HG03066 (cell line): ENCODE results near the gene ABCD3.
A peak's percentile ranks its signal among the peaks of the same experiment; 100 is the strongest.

Source experiments
- ATAC-seq: cut with Tn5 transposase; IDR thresholded peaks from one replicate; pipeline ENCODE4 v1.9.1; 2021; ENCODE audit warnings: low read depth; ENCODE audit not compliant: unreplicated experiment

The ABCD3 gene

DNA sequence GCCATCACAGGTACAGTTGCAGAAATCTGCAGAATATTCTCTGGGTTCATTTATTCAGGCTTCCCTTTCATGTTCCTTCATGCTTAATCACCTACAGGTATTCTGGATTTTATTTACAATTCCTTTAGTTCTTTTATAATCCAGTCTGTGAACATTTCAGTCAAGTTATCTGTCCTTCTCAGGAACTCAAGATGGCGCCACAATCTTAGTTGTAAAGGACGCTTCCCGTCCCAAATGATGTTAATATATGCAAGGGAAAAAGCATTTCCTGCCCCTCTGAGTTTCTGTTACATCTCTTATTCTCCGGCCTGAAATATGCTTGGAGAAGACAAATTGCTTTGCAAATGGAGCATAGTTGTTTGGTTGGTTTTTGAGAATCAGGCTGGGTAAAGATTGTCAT, 104.1 kb downstream of the ABCD3 start:
- no peak for ATAC-seq

DNA sequence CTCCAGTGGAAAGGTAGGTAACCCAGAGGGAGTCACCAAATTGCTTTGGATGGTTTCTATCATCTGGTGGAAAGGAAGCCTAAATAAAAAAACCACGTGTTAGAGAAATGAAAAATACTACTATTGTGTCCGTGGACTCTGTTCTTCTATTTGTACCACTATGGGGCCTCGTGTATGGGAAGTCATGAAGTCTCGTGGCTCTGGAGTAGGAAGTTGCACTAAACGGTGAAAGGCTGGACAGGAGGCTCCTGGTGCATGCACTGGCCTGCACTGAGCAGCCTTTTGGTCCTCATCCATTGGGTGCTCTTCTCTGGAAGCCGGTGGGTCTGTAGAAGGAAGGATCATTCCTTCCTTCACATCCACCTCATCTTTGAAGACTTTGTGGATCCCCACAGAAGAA, 106.3 kb downstream of the ABCD3 start:
- ATAC-seq, result no peak

DNA sequence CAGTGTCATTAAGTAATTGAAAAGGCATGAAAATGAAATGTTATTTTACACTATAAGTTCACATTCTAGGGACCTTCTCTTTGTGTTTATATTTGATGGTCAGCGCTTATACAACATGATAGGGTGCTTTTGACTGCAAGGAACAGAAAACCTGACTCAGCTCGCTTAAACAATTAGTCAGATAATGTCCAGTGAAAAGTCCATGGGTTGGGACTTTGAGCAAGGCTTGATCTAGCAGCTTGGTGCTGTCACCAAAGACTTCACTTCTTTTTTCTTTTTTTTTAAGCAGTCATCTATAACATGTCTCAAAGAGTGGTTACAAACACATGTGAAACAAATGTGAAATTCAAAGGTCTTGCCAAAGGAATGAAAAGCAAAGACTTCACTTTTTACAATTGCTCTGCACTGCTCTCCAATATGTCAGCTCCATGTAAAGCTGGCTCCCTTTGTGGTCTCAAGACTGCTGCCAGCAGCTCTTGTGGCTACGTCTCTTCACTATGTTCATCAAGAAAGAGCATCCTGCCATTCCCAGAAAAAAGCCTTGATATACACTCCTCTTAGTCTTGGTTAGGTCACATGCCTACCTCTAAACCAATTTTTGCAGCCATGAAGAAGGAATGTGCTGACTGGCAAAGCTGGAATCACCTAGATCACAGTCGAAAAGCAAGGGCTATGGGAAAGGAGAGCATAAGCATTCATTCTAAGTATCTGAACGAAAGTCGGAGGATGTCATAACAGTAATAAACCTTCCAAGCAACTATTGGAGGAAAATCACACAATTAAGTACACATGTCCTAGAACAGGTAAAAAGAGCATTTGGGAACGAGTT, 108.2 kb downstream of the ABCD3 start:
- no peak for ATAC-seq

DNA sequence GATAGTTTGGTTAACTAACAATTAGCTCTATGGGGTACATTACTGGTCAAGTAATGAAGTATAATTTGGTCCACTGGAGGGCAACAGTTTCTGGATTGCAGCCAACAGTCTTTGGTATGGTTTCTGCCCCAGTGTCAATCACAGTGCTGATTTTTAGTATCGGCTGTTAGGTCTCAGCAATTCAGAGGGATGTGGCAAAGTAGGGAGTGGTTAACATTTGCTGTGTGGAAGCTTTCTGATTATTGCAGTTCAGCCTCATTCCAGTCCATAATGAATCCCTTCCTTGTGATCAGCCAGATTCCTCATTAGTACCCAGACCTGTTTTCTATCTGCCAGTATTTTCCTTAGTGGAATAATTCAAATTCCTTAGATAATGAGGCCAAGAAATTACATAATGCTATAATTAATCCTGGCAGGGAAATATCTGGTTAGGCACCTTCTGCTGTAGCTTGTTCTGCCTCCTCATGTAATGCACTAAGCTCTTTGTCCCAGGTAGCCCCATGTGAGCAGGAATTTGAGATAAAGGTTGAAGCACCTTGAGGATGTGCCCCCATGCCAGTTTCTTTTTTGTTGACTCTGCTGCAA, 109.3 kb downstream of the ABCD3 start:
- ATAC-seq, result no peak

DNA sequence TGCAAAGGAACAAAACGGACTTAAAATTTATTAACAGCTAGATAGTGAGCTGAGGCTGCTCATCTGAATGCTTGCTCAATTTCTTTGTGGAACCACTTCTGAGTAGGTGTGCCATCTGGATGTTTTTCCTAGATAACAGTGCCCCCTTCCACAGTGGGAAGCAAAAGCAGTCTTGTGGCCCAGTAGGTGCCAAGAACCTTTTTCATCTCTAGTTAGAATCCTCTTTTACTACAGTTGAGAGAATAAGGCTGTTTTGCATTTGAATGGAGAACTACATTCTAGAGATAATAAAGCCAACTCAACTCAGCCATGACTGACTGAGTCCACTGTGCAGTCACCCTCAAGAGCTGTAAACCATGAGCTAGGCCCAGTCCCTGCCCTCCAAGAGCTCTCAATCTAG, 110.1 kb downstream of the ABCD3 start:
- no peak for ATAC-seq

DNA sequence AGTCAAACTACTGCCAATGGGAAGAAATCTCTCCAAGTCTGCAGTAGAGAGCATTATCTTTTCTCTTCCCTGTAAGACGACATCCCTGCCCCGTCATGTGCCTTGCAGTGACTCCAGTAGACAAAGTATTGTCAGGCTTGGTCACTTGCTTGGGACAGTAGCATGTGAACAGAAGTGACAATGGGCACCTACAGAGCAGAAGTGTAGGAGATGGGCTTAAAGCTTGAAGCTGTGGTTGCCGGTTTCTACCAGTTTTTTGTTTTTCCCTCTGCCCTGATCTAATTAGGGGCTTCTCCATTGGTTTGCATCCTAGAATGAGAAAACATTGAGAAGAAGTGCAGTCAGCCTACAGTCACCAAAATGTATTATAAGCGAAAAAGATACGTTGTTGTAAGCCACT, 110.6 kb downstream of the ABCD3 start:
- ATAC-seq, result no peak

DNA sequence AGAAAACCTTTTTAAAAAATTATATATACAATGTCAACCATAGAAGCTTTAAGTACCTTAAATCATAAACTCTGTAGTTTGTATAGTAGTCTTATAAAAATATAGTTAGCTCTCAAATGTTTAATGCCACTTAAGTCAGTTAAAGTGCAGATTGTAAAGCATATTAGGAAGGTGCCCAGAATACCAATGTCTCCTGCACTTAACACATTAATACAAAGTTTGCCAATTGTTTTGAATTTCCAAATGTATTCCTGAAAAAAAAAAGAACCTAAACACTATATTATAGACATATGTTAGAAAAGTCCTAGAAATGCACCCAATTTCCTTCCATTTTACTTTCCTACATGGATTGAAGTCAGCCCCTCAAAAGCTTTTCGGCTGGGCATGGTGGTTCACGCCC, 111.2 kb downstream of the ABCD3 start:
- no peak for ATAC-seq

DNA sequence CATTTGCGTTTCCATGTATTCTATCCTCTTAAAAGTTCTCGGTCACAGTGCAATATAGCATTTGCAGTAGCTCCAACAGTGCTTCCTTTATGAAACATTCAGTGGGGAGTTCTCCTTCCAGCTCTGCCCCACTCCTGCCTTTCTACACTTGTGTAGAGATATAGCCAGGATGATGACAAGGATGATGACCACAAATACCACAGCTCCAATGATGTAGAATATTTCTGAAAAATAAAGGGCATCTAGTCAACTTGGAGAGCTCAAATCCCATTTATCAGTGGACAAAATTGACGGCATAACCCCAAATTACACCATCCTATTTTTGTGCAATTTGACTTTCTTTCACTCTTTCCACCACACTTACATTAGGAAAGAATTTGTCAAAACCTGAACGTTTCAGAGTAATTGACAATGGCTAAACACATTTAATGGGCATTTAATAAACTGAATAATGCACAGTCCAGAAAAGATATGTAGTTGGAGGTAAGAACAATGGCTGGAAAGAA, 112.2 kb downstream of the ABCD3 start:
- ATAC-seq, result no peak

DNA sequence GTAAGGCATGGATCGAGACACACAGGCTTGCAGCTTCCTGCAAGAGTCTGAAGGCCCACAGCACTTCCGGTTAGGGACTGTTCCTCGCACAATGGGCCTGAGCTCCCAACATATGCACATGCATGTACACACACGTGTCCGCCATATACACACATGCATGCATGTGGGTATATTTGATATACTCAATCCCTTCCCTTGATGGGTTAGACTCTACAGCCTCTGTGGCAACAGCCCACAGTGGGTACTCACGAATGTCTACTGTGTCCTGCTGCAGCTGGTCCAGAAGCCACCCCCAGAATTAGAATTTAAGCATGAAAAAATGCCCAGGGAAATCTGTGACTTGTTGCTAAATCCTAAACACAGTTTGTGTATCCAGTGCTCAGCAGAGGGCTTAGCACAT, 113.5 kb downstream of the ABCD3 start:
- ATAC-seq, result no peak

DNA sequence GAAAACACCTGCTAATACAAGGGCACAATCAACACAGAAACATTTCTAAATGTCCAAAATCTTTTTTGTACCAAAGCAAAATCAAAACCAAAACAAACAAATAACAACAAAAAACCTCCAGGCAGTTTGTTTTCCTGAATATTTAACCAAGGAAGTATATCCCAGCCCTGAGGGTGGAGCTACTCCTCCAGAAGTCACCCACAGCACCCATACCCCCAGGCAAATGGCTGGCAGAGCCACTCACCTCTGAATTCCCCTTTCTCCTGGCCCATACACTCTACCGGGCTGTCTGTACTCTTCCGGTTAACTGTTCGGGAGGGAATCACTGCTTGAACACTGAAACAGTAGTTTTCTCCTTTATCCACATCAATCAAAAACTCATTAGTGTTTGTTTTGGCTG, 113.9 kb downstream of the ABCD3 start:
- ATAC-seq, result no peak

DNA sequence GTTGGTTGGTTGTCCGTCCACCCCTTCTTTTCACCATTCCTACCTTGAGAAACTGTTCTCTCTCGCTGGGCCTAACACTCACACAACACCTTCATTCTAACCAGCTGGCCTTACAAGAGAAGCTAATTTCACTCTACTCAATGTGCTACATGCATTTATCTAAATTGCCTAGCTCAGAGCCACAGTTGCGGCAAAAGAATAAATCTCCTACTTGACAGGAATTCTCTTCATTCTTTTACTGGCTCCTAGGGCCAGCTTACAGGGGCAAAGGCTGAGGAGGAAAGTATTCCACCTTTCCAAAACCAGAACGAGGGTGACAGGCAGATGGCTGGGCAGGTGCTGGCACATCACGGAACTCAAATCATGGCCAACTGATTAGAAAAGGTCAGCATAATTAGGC, 116.9 kb downstream of the ABCD3 start:
- no peak for ATAC-seq

DNA sequence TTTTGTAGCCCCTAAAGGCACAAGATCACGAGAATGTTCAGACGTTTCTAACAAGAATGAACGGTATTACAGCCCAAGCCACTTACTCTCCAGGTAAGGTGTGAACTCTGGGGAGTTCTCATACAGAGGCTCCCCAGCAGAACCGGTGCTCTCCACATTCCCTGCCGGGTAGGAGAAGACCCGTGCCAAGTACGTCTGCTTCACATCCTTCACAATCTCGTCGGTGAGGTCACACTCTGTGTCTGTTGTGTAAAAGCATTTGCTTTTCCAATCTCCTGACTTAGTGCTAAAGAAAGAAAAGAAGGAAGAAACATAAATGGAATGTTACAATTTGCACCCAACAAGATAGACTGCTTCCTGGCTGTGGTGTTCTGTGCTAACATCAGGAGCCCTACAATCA, 117.7 kb downstream of the ABCD3 start:
- no peak for ATAC-seq

DNA sequence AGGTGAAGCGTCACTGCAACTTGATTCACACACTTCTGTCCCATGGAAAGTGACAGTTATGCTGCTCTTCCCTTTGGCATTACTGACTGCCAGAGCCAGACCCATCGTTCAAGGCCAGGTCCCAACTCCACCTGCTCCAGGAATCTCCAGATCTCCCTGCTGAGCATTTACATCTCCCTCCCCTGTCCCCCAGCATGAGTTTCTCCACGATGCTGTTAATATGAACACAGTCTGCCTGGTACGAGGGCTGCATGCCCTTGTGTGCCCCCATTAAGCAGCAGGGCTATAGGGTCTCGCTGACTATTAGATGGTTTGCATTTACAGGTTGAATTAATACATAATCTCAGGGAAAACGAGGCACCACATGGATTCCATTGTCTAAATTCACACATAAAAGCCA, 119.1 kb downstream of the ABCD3 start:
- no peak for ATAC-seq

DNA sequence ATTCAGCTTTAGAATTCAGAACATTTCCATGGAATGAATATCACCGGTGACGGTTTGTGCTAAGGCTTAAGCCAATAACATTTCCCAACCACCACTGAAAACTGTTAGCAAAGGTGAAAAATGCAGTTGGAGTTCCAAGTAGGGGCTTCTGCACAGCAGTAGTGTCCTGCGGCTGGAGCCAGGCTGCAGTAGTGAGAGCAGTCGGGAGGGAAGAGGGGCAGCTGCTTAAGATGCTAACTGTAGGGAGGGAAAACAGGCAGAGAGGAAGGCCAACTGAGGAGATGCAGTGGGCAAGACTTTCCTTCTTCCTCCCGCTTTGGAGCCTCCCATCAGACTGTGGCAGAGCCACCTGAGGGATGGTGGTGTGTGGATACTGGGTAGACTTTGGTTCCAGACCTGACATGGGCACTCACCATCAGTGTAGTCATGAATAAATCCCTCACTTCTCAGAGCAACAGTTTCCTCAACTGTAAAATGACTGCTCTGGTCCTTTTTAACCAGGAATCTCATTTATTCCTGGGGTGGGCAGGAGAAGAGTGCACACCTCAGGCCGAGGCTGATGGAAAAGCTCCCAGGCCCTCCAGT, 120.1 kb downstream of the ABCD3 start:
- ATAC-seq, result no peak

DNA sequence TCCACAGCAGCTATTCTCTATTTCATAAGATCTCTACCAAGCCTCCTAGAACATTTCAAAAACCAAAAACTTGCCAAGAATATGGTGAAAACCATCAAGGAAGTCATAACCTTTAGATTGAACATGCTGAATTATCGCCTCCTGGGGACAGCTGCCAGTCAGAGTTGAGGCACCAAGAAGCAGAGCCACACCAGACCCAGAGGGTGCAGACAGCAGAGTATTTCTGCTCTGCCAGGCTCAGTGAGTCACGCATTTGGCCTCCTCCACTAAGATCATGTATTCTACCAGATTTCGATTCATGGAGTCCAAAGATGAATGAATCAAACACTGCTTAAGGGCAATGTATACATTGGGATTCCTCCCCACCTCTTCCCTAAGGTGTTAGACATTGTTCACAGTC, 121.3 kb downstream of the ABCD3 start:
- ATAC-seq, result no peak

DNA sequence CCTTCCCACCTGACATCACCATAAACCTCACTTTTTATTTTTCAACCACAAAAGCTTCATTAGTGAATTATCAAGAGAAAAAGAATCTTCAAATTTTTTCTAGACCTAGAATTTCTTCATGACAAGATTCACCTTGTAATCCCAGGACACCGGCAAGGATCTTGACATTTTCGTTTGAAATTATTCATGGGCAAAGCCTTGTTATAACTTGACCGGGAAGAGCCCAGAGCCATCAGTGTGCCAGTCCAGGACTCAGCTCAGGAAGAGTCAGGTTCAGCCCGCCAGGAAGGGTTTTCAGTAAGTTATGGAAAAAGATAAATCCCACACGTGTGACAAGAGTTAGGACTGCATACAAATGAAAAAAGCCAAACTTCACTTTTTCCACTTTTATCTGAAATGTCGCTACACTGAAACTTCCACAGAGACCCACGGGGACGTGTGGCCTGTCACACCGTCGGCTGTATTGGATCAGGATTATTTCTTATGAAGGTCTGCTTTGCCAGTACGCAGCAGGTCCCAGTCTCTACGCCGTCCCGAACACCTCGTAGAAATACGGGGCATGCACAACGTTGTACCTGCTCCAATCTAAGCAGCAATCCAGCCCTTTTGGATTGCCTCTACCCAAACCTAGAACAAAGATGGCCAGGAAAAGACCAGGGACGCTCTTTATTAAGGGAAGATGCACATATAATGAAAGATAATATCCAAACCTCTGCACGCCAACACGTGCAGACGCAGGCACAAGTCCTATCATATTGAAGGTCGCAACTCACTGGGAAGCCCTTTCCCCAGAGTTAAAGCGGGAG, 122.5 kb downstream of the ABCD3 start:
- ATAC-seq, result no peak

DNA sequence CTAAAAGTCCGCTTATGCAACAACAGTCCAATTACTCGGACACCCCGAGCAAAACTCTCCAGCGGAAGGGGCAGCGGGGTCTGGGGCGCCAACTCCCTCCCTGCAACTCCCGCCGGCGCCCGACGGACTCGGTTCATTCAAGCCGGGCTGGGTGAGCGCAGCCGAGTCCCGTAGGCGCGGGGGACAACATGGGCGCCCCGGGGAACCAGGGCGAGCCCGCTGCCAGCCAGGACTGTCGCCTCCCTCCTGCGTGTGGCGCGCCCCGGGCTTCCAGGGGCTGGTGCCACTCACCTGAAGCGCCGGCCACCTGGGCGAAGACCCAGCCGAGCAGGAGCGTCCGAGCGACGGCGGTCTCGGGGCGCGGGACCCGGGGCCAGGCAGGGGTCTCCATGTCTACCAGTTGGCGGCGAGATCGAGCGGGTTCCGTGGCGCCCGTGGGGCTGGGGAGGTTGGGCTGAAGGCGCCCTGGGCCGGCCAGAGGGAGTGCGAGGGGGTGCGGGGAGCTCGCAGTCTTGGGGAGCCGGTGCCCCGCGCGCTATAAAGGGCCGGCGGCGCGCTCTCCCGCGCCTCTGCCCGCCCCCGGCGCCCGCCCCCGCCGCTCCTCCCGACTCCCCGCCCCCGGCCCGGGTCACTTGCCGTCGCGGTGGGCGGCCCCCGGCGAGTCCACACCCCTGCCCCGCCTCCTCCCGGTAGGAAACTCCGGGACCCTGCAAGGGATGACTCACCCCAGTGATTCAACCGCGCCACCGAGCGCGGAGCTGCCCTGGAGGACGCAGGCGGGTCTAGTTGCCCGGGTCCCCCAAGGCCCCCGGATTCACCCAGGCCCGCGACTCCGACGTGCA, 123.3 kb downstream of the ABCD3 start, which contains the start of gene F3:
Gene F3 (minus strand): TSS at position 514 of the 842 bp plus-strand sequence. CDS start 123 bp downstream, at position 391.
- ATAC-seq, result peak; percentile 84

DNA sequence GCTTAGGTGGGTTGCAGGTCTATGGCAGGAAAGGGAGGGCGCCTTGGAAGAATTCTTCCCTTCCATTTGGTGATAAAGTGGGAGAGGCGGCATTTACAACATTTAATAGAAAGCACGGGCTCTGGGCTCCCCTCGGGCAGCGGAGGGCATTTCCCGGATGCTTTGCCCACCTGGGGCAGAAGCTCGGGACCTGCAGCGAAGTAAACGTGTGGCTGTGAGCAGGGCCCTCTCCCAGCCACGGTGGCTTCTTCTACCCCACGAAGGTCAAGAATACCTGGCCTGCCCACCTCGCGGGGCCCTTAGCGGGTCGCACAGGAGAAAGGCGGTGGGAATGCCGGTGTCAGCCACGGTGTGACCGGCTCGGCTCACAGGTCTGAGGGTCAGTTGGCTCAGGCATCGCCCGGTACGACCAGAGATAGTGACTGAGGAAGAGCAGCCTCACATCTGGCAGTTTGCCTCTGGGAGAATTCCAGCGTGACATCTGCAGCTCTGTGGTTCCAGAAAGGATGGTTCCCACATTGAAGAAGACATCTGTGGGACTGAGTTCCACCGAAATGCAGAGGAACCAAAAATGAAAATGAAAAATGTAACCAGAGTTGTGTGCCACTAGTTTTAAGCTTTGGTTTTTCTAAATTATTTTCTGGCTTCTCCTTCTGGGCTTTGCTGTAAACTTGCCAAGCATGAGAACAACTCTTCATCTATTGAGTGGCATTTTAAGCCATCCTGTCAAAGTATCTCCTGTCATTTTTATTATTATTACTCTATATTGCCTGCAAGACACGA, 124.1 kb downstream of the ABCD3 start:
- no peak for ATAC-seq

DNA sequence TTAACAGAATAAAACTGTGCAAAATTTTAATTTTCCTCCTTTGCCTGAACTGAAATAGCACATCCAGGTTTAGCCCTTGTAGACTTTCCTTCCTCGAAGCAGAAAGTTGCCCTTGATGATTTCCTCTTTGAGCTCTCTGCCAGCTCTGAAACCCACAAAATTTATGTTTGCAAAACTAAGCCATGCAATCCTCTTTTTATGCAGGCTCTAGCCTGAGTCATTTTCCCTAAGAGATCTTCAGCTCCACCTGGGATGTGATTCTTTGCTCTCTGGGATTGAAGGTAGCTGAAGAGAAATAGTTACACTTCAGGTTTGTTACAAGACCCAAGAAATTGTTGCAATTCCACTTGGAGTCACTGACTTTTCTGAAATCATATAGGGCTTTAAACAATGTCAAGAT, 124.8 kb downstream of the ABCD3 start:
- no peak for ATAC-seq
